Mucosa of gallbladder (tissue), 1 donor: ENCODE results near the gene GSC. TPM values are rescaled to one million over a fixed set of nuclear protein-coding genes. Genes with fewer than 3 reads are reported as not detected.
"Not testable (repeated sequence)": the region's sequence is repeated elsewhere in the genome, so short reads cannot be mapped to it uniquely, and the experiment has no call there.

Experiments
- DNase-seq: peaks from one replicate; pipeline ENCODE4 v3.0.0-alpha.2; 2020; ENCODE audit warnings: low spot score
- total RNA-seq: library from RNA; stranded (reverse); gene quantifications from one replicate; pipeline ENCODE4 v1.2.1, GENCODE V29; 2021
- donor health status: DM: no; HTN: no; CAD: no.

Gene GSC
- total RNA-seq, 1 donor from 2014 or later, result not detected

GRCh38 chr14:94771906-94772490 is 2.1 kb upstream of the GSC start:
- DNase-seq, result no peak

DNA sequence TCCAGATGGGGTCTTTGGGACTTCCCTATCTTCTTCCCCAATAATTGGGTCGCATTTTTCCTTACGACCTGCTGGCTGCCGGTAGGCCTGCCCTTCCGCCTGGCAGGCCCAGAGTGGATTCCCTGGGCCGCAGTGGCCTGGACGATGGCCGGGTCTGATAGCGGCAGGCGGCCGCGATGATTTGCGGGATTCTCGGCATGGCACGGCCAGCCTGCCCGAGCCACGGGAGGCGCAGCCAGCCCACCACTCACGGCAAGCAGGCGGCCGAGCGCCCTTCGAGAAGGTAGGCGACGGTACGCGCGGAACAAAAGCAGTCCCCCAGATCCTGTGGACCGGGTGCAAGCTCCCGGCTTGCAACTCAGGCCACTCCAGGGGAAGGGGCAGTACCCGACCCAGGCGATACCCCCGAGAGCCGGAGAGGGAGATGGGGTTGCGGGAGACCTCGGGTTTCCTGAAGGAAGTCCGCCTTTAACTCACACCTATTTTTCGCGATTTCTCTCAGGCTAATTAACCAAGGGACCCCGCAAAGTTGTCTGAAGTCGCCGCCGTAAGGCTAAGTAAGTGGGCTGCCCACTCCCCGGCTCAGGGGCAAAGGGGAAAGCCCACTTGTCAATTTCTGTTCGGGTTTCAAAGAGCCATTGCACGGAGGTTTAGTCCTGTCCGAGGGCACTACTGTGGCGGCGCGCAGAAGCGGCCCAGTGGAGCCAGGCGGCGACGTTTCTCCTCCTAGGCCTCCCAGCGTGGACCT is 1.4 kb upstream of the GSC start:
- no peak for DNase-seq

DNA sequence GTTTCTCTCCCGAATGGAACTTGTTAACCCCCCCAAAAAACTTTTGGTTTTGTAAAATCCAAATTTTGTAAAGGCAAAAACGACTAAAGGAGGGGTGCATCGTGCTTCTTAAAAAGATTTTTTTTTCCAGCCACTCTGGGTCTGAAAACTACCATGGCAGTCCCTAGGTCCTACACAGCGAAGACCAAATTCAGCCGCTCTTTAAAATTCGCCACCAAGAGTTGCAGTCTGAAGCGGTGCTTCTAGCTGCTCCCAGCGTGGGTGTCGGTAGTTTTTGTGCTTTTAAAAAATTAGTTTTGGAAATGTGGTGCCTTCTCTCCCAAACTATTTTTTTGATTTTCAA is 873 bp upstream of the GSC start:
- no peak for DNase-seq

DNA sequence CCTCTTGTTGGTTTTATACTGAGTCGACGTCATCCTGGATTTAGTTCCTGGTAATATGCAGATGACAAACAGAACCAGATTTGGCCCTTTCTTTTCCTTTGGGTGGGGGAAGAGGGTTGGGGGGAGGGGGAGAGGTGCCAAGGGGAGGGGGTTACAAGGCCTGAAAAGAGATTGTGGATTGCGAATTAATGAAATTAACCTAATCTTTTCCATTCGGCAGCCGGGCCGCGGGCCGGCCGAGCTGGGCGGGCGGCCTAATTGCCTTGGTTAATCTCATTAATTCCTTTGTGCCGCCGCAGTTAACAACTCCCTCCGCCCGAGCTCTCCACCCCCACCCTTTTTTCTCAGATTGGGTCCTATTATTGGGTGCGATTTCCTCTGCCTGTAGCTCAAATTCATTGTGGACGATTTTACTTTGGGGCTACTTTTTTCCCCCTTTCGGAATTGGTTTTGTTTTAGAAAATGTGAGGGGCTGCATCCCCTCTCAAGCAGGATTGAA is 387 bp upstream of the GSC start:
- DNase-seq, result no peak

- DNase-seq, result no peak
These were observed 1.2 kb downstream of the GSC start for GRCh38 chr14:94768521-94769390.

DNA sequence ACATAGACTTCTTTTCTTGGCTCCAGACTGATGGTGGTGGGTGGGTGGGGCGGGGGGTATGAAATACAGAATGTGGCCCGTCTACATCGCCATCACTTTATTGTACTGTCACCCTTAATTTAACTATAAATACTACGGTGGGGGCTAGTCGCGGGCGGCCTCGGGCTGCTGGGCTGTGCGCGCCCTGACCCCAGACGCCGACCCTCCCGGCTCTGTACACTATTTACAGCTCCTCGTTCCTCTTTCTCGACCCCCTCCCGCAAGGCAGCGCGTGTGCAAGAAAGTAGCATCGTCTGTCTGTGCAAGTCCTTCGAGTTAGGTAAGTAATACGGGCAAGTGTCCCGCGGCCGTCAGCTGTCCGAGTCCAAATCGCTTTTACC is 1.8 kb downstream of the GSC start:
- DNase-seq, result no peak

DNA sequence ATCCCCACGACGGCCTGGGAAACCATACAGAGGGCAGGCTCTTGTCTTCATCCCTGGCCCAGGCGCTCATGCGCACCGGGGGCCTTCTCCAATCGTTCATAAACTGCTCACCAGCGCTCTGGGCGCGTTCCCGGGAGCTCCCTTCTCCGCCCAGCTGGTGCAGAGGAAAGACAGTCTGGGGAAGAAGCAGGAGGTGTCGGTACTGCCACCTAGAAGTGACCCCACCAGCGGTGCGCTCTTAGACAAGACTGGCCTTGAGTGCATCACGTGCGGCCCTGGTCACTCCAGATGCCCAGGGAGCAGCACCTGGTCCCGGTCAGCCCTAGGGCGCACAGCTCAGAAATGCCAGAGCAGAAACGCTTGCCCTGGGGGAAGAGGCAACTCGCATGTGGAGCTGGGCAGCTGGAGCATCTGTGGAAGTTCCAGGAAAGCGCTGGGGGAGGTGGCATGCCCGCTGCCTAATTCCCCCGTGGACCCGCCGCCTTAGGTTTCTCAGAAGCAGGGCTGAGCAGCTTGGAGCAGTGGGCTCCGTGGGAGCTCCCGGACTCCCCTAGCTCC is 2.5 kb downstream of the GSC start:
- DNase-seq, result no peak

GRCh38 chr14:94764573-94764972 is 5.3 kb downstream of the GSC start:
- no peak for DNase-seq

GRCh38 chr14:94762431-94762830 is 7.5 kb downstream of the GSC start:
- no peak for DNase-seq

- no peak for DNase-seq
These were observed 7.9 kb downstream of the GSC start for GRCh38 chr14:94761997-94762377.

GRCh38 chr14:94761348-94761996 is 8.4 kb downstream of the GSC start:
- DNase-seq, result no peak

DNA sequence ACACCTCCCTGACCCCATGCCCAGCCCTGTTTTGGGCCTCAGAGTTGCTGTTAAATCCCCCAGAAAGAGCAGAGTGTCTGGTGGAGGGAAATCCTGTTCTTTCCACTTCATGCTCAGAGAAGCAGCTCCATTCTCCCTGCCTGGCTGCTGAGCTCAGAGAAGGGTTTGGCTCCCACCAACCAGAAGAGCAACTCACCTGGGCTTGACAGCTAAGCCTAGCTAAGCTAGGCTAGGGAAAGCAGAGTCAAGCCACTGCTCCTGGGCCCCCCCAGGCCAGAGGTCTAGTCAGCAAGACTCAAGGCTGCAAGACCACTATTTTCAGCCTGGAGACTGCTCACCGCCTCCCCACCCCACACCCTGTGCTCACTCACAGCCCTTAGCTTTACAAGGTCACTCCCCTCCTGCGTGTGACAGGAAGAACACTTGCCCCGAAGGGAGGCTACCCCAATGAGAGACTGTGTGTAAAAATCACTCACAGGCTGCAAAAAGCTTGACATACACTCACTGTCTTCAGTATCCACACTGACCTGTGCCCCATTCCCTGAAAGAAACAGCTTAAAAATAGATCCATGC is 13.5 kb downstream of the GSC start:
- DNase-seq, result no peak

DNA sequence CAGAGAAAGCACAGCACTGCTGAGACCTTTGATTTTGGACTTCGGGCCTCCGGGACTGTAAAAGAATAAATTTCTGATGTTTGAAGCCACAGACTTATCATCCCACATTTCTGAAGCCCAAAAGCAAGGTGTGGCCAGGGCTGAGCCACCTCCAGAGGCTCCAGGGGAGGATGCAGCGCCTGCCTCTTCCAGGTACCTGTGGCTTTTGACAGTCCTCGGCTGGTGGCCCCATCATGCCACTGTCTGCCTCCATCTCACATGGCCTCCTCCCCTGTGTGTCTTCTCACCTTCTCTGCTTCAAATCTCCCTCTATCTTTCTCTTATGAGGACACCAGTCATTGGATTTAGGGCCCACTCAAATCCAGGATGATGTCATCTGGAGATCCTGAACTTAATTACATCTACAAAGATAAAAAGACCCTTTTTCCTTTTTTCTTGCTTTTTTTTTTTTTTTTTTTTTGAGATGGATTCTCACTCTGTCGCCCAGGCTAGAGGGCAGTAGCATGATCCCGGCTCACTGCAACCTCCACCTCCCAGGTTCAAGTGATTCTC is 15.4 kb downstream of the GSC start:
- no peak for DNase-seq

GRCh38 chr14:94752591-94753436 is 17.1 kb downstream of the GSC start:
- DNase-seq, result no peak

GRCh38 chr14:94751956-94752355 is 18.0 kb downstream of the GSC start:
- no peak for DNase-seq

GRCh38 chr14:94751321-94751720 is 18.6 kb downstream of the GSC start:
- no peak for DNase-seq

DNA sequence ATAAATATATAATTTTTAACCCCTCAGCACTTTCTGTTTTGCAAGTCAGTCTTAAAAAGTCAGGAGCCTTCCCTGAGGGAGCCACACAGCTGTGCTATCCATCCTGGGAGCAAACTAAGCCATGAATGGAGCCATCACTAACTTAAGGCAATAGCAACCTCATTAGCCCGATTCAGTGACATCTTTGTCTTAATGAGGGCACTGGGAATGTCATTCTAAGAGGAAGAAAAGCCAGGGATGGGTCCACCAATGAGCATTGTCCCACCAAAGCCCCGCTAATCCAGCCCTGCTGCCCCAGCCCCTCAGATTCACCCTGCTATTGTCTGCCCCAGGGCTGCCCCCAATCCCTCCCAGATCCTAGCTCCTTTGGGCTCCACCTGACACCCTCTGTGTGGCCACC is 19.5 kb downstream of the GSC start:
- no peak for DNase-seq

DNA sequence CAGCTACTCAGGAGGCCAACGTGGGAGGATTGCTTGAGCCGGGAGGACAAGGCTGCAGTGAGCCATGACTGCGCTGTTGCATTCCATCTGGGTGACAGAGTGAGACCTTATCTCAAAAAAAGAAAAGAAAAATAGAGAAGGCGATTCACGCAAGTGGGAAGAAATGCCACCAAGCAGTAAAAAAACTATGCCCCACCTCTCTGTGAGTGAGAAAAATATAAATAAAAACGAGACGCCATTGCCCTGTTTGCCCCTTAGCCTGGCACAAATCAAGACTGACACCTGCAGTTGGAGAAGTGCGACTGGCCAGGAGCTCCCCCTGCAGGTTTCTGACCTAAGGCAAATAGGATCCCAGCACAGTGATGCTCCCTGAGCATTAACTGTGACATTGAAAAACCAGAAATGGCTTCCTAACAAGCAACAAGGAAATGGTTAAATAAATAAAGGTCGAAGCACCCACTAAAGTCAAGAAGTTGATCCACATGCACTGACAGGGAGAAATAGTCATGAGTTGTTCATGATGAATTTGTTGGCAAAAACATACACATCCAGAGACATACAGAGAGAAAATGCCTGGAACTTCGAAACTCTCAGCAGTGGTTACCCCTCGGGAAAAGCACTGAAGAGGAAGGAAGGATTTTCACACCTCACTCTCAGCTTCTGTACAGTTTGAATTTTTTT is 21.1 kb downstream of the GSC start:
- DNase-seq, result peak; percentile 29

DNA sequence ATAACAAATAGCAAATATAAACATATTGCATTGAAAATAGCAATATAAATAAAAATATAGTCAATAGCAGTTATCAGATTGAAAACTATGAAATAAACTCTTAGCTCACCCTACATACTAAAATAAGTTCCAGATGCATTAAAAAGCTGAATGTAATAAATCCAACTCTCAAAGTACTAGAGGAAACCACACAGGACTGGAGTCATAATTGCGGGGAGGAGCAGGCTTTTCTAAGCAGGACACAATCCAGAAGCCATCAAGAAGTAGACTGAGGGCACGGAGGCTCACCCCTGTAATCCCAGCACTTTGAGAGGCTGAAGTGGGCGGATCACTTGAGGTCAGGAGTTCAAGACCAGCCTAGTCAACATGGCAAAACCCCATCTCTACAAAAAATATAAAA is 22.2 kb downstream of the GSC start:
- DNase-seq, result no peak

GRCh38 chr14:94747153-94747552 is 22.8 kb downstream of the GSC start:
- DNase-seq, result not testable (repeated sequence)
